ENCODE data around the gene KLK13. TPM values are rescaled to one million over a fixed set of nuclear protein-coding genes. Genes with fewer than 3 reads are reported as not detected.

KLK13 gene
- polyA plus RNA-seq, 1 donor (not counting 4 experiments of a cell fraction or from before 2014, with no cell fraction given) = 2.0 TPM

DNA sequence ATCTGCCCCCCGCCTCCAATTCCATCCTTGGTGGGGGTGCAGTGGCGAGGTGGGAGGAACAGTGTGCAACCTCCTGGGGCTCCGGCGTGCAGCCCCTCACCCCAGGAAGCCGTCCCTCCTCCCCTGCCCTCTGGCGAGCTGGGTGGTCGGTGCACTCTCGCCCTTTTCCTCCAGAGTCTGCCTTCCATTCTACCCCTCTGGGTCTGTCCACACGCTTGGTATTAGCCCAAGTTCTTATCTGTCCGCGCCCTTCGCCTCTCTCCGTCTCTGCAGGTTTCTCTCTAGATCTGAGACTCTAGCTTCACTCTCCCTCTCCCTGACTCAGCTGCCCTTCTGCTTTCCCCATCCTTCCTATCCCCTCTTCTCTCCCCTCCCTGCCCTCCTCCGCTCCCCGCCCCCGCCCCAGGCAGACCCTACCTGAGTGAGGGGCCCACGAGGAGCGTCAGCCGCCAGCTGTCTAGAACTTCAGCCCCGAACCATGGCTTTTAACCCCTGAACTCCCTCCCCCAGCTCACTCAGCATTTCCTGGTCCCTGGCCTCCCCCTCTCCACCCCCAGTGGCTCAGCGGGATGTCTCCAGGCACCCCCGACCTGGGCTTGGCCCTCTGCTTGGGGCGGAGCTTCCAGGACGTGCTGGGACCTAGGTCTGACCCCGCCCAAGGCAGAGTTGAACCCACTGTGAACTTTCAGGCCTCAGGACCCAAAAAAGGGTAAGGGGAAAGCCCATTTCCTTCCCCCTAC lies 499 bp upstream of the KLK13 start:
- H3K9ac ChIP-seq (ENCODE audit: control insufficient read depth, extremely low read depth, insufficient read depth, low read length) = no peak overlapping the region

DNA sequence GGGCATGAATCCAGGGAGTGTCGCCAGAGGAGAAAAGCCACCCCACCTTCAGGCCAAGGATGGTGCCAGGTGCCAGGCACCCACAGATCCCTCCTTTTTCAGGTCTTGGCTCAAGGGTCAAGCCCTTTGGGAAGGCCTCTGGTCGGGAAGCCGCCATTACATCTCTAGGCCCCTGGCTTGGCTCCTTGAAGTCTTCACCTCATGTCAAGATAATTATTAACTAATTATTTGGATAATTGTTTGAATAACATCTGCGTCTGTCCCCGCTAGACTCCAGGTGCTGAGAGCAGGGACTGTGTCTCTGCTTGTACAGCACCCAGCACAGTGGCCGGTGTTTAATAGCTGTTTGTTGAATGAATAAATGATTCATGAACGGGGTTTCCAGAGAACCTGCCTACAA lies 1.2 kb downstream of the KLK13 start:
- no peak overlapping the region for H3K4me3 ChIP-seq (ENCODE audit: control insufficient read depth in 2 of 3, extremely low read depth in 1 of 3, insufficient read depth in 2 of 3, low read depth in 1 of 3, low read length in 3 of 3)
- peaks cover 21% of the 10 kb centered on the region for H3K27me3 ChIP-seq (ENCODE audit: control insufficient read depth, extremely low read depth, insufficient read depth, low read length)
- FAIRE-seq = no peak

More for the DNA sequence above, 499 bp upstream of the KLK13 start:
- H3K36me3 ChIP-seq (ENCODE audit: control insufficient read depth in 2 of 2, extremely low read depth in 1 of 2, insufficient read depth in 2 of 2, low read length in 2 of 2) = no peaks in the 10 kb centered on the region
- no peak overlapping the region for H3K27ac ChIP-seq (ENCODE audit: control insufficient read depth, insufficient read depth, low read length)
- H3K9me3 ChIP-seq (ENCODE audit: control insufficient read depth, low read depth, low read length) = no peaks in the 10 kb centered on the region
- H3K4me1 ChIP-seq (ENCODE audit: control insufficient read depth, extremely low read depth, insufficient read depth, low read length) = peaks cover 3% of the 10 kb centered on the region
- H3K9me1 ChIP-seq (ENCODE audit: control insufficient read depth, extremely low read depth, insufficient read depth, low read length) = no peaks in the 10 kb centered on the region
- peaks cover 18% of the 10 kb centered on the region for H3K27me3 ChIP-seq (ENCODE audit: control insufficient read depth, extremely low read depth, insufficient read depth, low read length)
- H2AFZ ChIP-seq (ENCODE audit: control insufficient read depth, low read length) = peak overlapping the region; percentile 31
- FAIRE-seq (no peak), DNase-seq (ENCODE audit: low read depth, low spot score) (no peak)
- peak overlapping the region; percentile 49 for H3K4me2 ChIP-seq (ENCODE audit: control insufficient read depth, extremely low read depth, insufficient read depth, low read depth, low read length)
- TF ChIP-seq EZH2 (IDR thresholded peaks at IDR 0.05; ENCODE audit: low read length) = no peak
- TF ChIP-seq, protein P1, sequence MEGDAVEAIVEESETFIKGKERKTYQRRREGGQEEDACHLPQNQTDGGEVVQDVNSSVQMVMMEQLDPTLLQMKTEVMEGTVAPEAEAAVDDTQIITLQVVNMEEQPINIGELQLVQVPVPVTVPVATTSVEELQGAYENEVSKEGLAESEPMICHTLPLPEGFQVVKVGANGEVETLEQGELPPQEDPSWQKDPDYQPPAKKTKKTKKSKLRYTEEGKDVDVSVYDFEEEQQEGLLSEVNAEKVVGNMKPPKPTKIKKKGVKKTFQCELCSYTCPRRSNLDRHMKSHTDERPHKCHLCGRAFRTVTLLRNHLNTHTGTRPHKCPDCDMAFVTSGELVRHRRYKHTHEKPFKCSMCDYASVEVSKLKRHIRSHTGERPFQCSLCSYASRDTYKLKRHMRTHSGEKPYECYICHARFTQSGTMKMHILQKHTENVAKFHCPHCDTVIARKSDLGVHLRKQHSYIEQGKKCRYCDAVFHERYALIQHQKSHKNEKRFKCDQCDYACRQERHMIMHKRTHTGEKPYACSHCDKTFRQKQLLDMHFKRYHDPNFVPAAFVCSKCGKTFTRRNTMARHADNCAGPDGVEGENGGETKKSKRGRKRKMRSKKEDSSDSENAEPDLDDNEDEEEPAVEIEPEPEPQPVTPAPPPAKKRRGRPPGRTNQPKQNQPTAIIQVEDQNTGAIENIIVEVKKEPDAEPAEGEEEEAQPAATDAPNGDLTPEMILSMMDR (optimal IDR thresholded peaks at IDR 0.05 in 1 of 3, IDR thresholded peaks at IDR 0.05 in 1 of 3, conservative IDR thresholded peaks at IDR 0.05 in 1 of 3; ENCODE audit: extremely low read depth in 1 of 3, insufficient read depth in 2 of 3, low read length in 3 of 3) = no peak
- H3K4me3 ChIP-seq (ENCODE audit: control insufficient read depth in 2 of 3, extremely low read depth in 1 of 3, insufficient read depth in 2 of 3, low read depth in 1 of 3, low read length in 3 of 3) = peak overlapping the region; percentile 9 to 21 (median 17)
- H4K20me1 ChIP-seq (ENCODE audit: control insufficient read depth, extremely low read depth, insufficient read depth, low read length) = no peaks in the 10 kb centered on the region
- dilution Hi-C loops (cut with MboI; ENCODE audit: extremely low pct_ligation_motif_present, low sequenced_read_pairs) = no loop called here
- no peaks in the 10 kb centered on the region for H3K79me2 ChIP-seq (ENCODE audit: control insufficient read depth, insufficient read depth, low read length)

More for the DNA sequence above, 1.2 kb downstream of the KLK13 start:
- Histone ChIP-seq H3K27ac (ENCODE audit: control insufficient read depth, insufficient read depth, low read length) (no peak overlapping the region), H3K9me1 (ENCODE audit: control insufficient read depth, extremely low read depth, insufficient read depth, low read length) (no peaks in the 10 kb centered on the region), H3K36me3 (ENCODE audit: control insufficient read depth in 2 of 2, extremely low read depth in 1 of 2, insufficient read depth in 2 of 2, low read length in 2 of 2) (no peaks in the 10 kb centered on the region), H3K4me1 (ENCODE audit: control insufficient read depth, extremely low read depth, insufficient read depth, low read length) (peaks cover 3% of the 10 kb centered on the region), H4K20me1 (ENCODE audit: control insufficient read depth, extremely low read depth, insufficient read depth, low read length) (no peaks in the 10 kb centered on the region), H2AFZ (ENCODE audit: control insufficient read depth, low read length) (no peak overlapping the region), H3K79me2 (ENCODE audit: control insufficient read depth, insufficient read depth, low read length) (no peaks in the 10 kb centered on the region), H3K9ac (ENCODE audit: control insufficient read depth, extremely low read depth, insufficient read depth, low read length) (no peak overlapping the region), H3K9me3 (ENCODE audit: control insufficient read depth, low read depth, low read length) (no peaks in the 10 kb centered on the region), H3K4me2 (ENCODE audit: control insufficient read depth, extremely low read depth, insufficient read depth, low read depth, low read length) (no peak overlapping the region)
- no peak for DNase-seq (ENCODE audit: low read depth, low spot score)
- dilution Hi-C loops (cut with MboI; ENCODE audit: extremely low pct_ligation_motif_present, low sequenced_read_pairs) = no loop called here
- no peak for TF ChIP-seq EZH2 (IDR thresholded peaks at IDR 0.05; ENCODE audit: low read length)
- TF ChIP-seq, protein P1 (optimal IDR thresholded peaks at IDR 0.05 in 1 of 3, IDR thresholded peaks at IDR 0.05 in 1 of 3, conservative IDR thresholded peaks at IDR 0.05 in 1 of 3; ENCODE audit: extremely low read depth in 1 of 3, insufficient read depth in 2 of 3, low read length in 3 of 3) = no peak

Data from keratinocyte (primary cell).